Measurements from ENCODE around the gene LYZL2. TPM values are rescaled to one million over a fixed set of nuclear protein-coding genes. Genes with fewer than 3 reads are reported as not detected.

The LYZL2 gene
- total RNA-seq, 2 experiments from 2014 or later = not detected

DNA sequence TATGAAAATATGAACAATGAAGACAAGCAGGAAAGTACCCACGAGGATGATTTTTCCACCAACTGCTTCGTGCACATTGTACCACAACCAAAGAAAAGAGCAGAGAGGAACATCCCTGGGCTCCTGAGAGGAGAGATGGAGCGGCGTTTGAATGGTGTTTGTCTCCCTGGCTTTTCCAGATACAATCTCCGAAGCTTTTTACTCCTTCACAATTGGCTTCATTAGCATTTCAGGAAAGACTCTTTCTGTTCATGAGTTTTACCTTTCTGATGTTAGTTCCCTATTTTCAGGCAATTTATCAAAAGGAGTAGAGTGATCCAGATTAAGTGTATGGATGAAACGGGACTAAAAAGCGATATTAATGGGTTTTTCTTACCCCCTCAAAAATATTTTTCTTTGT, 49.3 kb downstream of the LYZL2 start:
- no peak overlapping the region for H3K4me3 Mint-ChIP-seq
- ChIA-PET POLR2A (no interaction called here), CTCF (interaction anchor here (2.7 kb wide), 1 partner anchor 11 kb away, joined by 18 read pairs; no protein-coding TSS in a partner anchor)
- H3K27ac Mint-ChIP-seq = no peak overlapping the region
- no peaks in the 10 kb centered on the region for H3K9me3 Mint-ChIP-seq
- no peaks in the 10 kb centered on the region for H3K36me3 Mint-ChIP-seq (ENCODE audit: low read depth)
- peaks cover 2% of the 10 kb centered on the region for H3K27me3 Mint-ChIP-seq
- DNase-seq = no peak
- H3K4me1 Mint-ChIP-seq = peaks cover 6% of the 10 kb centered on the region

DNA sequence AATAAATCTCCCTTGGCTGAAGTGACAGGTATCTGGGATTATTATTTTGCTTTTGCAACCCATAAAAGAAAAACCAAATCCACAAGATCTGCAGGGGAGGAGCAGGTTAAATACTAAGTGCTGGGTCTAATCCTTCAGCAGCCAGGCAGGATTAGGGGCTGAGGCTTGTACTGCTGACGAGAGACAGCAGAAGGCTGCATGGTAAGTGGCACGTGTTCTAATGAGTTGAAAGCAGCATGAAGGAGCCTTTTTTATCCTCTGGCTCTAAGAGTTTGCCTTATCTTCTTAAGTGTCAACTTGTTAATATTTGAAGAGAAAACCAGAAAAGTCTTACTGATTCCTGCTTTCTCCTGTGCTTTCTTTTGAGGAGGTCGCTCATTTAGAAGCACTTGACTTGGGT, 50.0 kb downstream of the LYZL2 start:
- Mint-ChIP-seq H3K27ac (no peak overlapping the region), H3K9me3 (no peaks in the 10 kb centered on the region), H3K4me1 (peaks cover 6% of the 10 kb centered on the region), H3K4me3 (no peak overlapping the region), H3K36me3 (ENCODE audit: low read depth) (no peaks in the 10 kb centered on the region), H3K27me3 (peaks cover 2% of the 10 kb centered on the region)
- ChIA-PET CTCF (interaction anchor here (0.7 to 1.0 kb wide), 2 partner anchors 208 to 1153 kb away, joined by 3 read pairs; no protein-coding TSS in a partner anchor), POLR2A (no interaction called here)
- DNase-seq = no peak

DNA sequence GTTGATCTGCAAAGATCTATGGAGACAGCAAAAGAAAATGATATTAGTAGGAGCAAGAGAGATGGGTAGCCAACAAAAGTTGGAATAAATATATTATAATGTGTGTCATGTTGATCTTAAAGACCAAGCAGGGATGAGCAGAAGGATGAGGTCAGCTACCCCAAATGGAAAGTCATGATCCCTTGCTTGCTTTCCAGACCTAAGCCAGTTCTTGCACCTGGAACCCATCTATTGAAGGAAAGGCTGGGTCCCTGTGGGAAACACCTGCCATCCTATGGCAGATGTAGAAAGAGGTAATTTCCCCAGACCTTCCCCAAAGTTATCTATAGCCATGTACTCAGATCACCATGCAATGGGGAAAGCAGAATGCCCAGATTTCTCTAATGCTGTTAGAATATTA, 52.5 kb downstream of the LYZL2 start:
- Mint-ChIP-seq H3K36me3 (ENCODE audit: low read depth) (no peaks in the 10 kb centered on the region), H3K9me3 (no peaks in the 10 kb centered on the region), H3K27me3 (peaks cover 4% of the 10 kb centered on the region), H3K4me3 (no peak overlapping the region), H3K27ac (no peak overlapping the region), H3K4me1 (no peaks in the 10 kb centered on the region)
- ChIA-PET CTCF (no interaction called here), POLR2A (no interaction called here)
- DNase-seq = no peak

DNA sequence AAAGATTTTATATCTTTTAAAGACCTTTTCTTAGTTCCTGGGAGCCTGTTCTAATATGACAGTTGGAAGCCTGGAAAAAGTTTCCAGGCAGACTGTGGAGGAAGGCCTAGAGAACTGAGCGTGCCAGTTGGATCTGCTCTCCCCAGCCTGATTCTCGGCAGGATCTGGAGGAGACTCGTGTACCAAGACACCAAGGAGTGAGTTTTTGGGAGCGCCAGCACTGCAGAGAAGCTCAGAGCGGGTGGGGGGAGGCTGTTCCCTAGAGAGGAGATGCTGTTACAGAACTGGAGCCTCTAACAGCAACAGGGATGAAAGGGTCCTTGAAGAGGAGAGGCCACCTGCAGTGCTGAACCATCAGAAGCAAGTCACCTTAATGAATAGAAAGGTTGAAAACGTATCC, 52.9 kb downstream of the LYZL2 start:
- DNase-seq = no peak
- Mint-ChIP-seq H3K36me3 (ENCODE audit: low read depth) (no peaks in the 10 kb centered on the region), H3K27me3 (peaks cover 4% of the 10 kb centered on the region), H3K27ac (no peak overlapping the region), H3K4me1 (no peaks in the 10 kb centered on the region), H3K4me3 (no peak overlapping the region), H3K9me3 (no peaks in the 10 kb centered on the region)
- ChIA-PET POLR2A (no interaction called here), CTCF (interaction anchor here (1.2 kb wide), 1 partner anchor 14 kb away, joined by 3 read pairs; no protein-coding TSS in a partner anchor)

DNA sequence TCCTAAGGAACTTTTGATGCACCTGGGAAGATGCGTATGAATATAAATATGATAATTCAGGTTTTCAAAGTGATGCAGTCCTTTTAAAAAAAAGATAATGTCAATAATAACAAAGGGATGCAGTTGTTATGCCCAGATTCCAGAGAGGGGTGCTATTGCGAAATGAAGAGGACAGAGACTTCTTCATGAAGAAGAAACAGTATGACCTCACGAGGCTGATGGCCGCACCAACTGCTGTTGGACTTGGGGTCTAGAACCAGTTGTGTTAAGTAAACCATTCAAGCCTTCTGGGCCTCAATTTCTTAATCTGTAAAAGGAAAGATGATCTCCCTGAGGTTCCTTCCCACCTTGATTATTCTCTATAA, 55.1 kb downstream of the LYZL2 start:
- Mint-ChIP-seq H3K9me3 (no peaks in the 10 kb centered on the region), H3K27ac (no peak overlapping the region), H3K27me3 (peaks cover 13% of the 10 kb centered on the region), H3K4me3 (no peak overlapping the region), H3K36me3 (ENCODE audit: low read depth) (no peaks in the 10 kb centered on the region), H3K4me1 (no peaks in the 10 kb centered on the region)
- no peak for DNase-seq
- ChIA-PET POLR2A (no interaction called here), CTCF (no interaction called here)

DNA sequence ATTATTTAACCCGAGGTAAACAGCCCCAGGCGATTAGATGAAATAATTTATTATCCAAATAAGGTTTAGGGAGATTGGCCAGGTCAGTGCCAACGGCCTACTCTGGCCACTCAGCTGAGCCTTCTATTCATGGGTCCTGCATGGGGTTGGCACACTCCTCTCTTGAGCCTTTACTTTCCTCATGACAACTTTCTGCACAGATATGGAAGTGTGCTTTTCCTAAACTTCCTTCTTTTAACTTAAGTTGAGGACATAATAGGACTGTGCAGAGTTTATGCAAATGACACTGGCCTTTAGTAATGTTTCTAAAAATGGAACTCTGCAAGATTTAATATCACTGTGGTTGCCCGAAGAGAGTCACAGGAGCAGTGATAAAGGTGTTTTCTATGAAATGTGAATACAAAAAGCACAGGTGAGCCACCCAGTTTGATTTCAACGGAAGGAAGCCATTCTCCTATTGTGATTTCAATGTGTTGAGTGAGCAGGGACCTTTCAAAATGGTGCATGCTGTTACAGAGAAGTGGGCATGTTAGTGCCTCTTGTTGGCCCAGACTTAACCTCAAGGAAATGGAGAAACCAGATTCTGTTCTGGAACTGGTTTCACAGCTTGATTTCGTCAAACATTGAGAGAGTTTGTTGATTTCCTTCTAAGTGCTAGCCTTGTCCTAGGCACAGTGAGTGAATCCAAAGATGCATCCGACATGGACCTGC, 55.7 kb downstream of the LYZL2 start:
- H3K27me3 Mint-ChIP-seq = peaks cover 13% of the 10 kb centered on the region
- CTCF ChIA-PET = no interaction called here

DNA sequence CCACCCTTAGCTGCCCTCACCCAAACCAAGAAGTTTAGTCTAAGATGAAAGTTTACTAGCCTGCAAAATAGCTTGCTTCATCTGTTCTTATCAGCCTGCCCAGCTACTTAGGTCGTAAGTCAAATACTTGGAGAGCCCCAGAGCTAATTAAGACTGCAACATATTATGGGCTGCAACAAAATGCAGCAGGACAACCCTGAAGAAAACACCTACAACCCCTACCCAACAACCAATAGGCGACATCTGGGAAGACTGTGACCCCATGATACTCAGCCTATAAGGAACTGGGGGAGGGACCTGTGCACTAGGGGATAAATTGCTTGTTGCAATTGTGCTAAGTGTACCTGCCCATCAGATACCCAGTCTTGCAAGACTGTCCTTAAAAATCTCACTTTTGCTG, 64.1 kb downstream of the LYZL2 start:
- H3K36me3 Mint-ChIP-seq (ENCODE audit: low read depth) = no peaks in the 10 kb centered on the region
- no peak overlapping the region for H3K27ac Mint-ChIP-seq
- no peak for DNase-seq
- POLR2A ChIA-PET = no interaction called here
- peaks cover 25% of the 10 kb centered on the region for H3K27me3 Mint-ChIP-seq
- H3K9me3 Mint-ChIP-seq = no peaks in the 10 kb centered on the region
- CTCF ChIA-PET = no interaction called here
- H3K4me3 Mint-ChIP-seq = no peak overlapping the region
- peaks cover 11% of the 10 kb centered on the region for H3K4me1 Mint-ChIP-seq

More for the DNA sequence above, 55.7 kb downstream of the LYZL2 start:
- no peaks in the 10 kb centered on the region for H3K36me3 Mint-ChIP-seq (ENCODE audit: low read depth)
- no peak for DNase-seq
- POLR2A ChIA-PET = no interaction called here
- no peak overlapping the region for H3K4me3 Mint-ChIP-seq
- no peaks in the 10 kb centered on the region for H3K9me3 Mint-ChIP-seq
- H3K4me1 Mint-ChIP-seq = no peaks in the 10 kb centered on the region
- no peak overlapping the region for H3K27ac Mint-ChIP-seq

DNA sequence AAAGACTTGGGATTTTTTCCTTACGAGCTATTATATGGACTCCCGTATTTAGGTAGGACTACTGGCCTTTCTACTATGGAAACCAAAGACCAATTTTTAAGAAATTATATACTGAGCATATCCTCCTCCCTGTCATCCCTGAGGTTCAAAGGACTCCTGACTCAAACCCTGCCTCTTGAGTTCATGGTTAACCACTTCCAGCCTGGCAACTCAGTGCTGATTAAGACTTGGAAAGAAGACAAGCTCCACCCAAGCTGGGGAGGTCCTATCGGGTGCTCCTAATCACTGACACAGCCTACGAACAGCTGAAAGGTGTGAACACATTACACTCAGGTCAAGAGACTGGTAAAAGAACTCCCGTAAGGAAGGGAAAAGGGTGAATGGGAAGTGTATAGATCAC, 66.8 kb downstream of the LYZL2 start:
- Mint-ChIP-seq H3K9me3 (no peaks in the 10 kb centered on the region), H3K27me3 (peaks cover 16% of the 10 kb centered on the region), H3K4me3 (no peak overlapping the region), H3K27ac (no peak overlapping the region), H3K4me1 (peaks cover 11% of the 10 kb centered on the region), H3K36me3 (ENCODE audit: low read depth) (no peaks in the 10 kb centered on the region)
- ChIA-PET POLR2A (no interaction called here), CTCF (interaction anchor here (0.9 to 1.5 kb wide), 9 partner anchors 11 to 171 kb away, joined by 3 to 4 read pairs (median 3); no protein-coding TSS in a partner anchor)
- DNase-seq = peak; percentile 58

Other genes starting within 250 kb of the LYZL2 start
- gene MAP3K8, start 195.6 kb downstream of the LYZL2 start, total RNA-seq = 10 to 100 TPM; 12.6 to 13.1 TPM

Data from activated CD4-positive, alpha-beta T cell treated with anti-CD3 and anti-CD28 coated beads, Interleukin-2, amount 10 ng/mL, durations not matched to agents 7 days and 5 days (primary cell).